ENCODE measurements around the gene REPIN1.
A peak's percentile ranks its signal among the peaks of the same experiment; 100 is the strongest.

REPIN1 gene

DNA sequence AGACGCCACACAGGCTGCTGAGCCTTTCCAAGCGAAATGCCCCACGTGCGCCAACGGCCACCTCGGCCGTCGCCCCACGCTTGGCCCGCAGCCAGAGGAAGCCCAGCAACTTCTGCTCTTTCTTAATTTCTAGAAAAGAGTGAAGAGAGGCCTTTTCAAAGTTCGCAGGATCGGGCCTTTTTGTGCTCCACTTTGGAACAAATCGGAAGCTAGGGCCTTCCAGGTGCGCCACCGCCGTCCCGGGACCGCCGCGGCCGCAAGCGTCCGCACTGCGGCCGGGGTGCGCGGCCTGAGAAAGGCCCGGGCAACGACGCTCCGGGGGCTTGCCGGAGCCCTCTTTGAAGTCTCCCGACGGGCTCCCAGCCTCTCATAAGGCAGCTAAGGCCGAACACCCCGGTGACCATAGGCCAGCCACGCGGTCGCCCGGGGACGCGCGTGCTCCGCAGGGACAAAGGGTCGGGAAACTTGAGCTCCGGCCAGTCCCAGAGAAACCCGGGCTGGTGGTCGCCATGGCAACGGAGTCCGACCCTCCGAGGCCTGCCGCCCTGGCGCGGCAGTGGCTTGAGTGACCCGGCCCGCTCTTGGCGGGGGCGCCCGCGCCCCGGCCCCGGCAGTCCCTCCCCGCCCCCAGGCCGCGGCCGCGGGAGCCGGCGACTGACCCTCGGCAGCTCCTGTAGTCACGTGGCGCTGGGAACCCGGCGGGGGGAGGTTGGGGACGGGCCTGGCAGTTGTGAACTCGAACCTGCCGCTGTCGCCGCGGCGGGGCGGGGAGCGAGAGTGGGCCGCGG is at the start of gene REPIN1:
Gene REPIN1 (plus strand): TSS at position 727 of the 788 bp plus-strand sequence. CDS start 890 bp downstream, outside the sequence.
- peak; percentile 87 for DNase-seq

DNA sequence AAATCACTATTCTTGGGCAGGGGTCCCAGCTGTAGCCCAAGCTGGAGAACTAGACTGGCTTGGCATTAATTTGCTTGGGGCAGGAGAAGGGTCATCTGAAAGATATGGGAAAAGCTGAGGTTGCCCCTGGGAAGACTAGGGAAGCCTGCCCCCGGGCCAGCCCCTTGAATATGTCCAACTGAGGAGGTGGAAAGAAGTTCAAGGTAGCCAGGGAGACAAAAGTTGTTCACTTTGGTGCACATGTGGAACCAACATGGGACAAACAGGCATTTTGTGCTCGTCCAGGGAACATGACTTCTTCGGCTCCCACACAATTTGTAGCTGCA is 46.9 kb upstream of the REPIN1 start:
- no peak for DNase-seq

DNA sequence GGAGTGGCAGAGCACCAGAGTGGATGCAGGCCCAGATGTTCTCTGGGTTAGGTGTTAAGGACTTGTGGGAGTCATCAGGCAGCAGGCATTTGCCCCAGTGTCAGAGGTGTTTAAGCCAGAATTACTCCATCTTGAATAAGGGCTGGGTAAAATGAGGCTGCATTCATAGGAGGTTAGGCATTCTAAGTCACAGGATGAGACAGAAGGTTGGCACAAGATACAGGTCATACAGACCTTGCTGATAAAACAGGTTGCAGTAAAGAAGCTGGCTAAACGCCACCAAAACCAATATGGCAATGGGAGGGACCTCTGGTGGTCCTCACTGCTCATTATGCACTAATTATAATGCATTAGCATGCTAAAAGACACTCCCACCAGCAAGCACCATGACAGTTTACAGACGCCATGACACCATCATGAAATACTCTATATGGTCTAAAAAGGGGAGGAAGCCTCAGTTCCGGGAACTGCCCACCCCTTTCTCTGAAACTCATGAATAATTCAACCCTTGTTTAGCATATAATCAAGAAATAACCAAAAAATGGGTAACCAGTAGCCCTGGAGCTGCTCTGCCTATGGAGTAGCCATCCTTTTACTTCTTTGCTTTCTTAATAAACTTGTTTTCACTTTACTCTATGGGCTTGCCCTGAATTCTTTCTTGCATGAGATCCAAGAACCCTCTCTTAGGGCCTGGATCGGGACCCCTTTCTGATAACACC is 46.3 kb upstream of the REPIN1 start:
- DNase-seq = peak; percentile 84

DNA sequence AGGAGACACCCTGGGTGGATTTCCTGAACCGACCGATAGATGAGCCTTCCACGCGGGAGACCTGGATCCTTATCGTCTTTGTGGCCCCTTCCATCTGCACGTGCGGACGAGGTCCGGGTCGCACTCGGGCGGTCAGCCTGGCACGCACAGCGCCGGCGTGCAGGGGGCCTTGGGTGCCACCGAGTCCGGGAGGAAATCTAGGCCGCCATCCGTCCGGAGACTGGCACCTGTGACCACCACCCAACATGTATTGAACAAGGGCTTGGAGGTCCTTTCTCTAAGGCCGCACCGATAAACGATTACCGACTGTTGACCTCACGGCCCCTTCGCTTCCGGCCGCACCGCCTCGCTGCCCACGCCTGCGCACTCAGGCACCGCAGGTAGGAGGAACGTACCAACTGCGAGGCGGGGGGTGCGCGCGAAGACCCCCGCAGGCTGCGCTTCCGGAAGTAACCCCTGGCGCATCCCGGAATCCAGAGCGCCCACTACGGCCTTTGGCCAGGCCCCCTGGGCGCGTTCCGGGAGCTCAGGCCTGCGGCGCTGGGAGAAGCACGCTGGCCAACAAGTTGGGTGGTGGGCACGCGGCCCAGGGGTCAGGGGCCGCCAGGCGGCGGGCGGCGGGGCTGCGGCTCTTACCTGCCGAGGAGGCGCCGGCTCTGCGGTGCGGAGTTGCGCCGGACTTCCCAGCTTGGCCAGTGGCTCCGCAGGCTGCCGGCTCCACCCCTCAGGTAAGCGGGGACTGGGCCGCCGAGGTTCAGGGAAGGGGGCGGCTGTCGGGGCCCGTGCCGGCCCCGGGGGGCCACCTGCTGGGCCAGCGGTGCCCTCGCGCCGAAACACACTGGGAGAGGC is 45.6 kb upstream of the REPIN1 start, which contains the start of the genes ACTR3C and LRRC61:
Gene ACTR3C (minus strand): TSS at position 713 of the 849 bp plus-strand sequence. CDS start 28,249 bp downstream, outside the sequence.
Gene LRRC61 (plus strand): TSS at position 523 of the 849 bp plus-strand sequence. CDS start 13,507 bp downstream, outside the sequence.
- peak; percentile 79 for DNase-seq

DNA sequence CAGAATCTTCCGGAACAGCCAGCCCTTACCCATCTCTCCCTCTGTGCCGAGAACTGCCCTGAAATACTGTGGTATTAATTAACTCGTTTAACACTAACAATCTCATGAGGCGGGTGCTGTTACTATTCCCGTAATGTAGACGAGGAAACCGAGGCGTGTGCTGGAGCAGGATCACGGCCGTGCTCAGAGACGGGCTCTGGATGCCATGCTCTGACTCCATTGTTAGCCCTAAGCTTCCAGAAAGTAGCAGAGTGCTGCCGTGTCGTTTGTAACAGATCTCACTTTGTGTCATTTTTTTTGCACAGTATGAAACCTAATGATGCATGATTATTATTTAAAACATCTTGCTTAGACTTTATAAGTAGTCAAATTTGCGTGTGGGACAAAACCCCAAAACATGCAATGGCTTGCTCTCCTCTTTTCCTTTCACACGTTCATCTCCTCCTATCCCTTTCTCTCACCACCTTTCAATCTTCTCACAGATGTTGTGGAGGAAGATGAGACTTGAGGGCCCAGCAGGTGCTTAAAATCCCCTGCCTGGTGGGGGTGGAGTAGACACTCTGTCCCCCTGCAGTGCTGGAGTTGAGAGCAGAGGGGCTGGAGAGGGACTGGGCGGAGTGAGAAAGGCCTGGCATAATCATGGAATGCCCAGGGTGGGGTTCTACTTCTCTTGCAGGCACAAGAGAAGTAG is 44.8 kb upstream of the REPIN1 start:
- DNase-seq = no peak

DNA sequence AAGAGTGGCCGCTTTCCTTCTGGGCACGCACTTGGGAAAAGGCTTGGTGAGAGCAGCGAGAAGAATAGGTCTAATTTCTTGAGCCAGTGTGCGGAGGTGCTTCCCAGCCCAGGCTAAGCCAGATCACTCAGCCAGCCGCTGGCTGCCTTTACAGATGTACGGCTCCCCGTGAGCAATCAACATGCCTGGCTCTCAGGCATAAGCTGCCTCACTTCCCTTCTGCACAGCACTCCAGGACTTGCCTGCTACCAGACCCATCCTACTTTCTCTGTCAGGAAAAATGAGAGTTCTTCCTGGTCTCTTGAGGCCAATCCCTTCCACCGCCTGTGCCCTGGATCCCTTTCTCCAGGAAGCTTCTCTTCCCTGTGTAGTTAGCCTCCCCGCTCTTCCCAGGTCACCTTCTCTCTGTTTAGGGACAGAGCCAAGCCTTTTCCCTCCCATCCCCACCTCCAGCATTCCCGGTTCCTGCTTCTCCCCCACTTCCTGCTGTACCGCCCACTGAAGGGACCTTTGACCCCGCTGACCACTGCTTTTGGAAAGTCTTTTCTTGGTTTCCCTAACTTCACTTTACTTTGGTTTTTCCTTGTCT is 44.2 kb upstream of the REPIN1 start:
- no peak for DNase-seq

DNA sequence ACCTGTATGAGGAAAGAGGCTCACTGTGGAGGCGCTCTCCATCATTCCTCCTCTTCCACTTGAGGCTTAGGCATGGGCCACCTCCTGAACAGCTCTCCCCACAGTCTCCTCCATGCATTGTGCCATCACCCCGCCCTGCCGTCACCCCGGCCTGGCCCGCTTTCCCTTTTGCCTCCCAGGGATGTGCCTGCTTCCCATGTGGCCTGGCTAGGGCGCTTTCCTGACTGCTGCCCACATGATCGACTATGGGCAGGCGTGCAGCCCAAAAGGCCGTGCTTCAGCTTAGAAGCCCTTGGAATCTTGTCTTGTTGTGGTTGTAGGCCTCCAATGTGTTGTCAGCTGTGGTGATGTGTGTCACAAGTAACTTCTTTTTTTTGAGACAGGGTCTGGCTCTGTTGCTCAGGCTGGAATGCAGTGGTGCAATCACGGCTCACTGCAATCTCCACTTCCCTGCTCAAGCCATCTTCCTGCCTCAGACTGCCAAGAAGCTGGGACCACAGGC is 43.5 kb upstream of the REPIN1 start:
- no peak for DNase-seq

DNA sequence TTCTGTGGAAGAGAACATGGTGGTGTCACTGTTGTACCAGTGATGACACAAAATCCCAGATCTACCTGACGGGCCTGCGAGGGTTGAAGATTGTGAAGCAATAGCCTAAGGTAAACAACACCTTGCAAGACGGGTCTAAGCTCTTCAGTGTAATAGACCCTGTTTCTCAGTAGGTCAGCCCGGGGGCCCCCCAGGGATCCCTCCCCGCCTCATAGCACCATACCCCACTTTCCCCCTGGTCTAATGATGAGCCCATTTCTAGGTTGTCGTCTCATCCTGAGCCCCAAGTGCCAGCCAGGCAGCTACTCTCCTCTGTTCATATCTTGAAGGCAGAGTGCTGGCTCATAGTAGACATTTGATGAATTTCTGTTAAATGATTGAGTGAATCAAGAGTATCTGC is 42.7 kb upstream of the REPIN1 start:
- no peak for DNase-seq

DNA sequence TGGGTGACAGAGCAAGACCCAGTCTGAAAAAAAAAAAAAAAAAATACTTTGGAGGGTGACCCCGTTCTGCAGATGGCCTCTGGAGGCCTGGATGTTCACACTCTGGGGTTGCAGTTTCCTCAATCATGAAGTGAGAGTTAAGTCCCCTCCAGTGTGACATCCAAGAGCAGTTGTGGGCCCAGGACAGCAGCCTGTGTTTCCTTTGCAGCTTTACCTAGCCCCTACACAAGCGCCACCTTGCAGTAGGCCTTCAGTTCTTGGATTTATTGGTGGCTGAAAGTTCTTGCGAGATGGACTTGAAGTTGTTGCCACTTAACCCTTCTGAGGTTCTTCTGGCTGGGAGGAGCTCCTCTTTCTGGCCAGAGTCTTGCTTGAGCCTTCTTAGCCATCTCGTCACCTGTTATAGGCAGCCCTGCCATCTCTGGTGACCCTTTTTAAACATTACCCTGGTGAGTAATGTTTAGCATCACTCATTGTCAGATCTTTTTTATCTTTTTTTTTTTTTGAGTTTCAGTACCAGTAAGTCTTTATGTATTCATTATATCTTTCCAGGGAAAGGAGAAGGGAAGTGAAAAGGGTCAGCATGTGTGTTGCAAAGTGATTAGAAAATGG is 41.9 kb upstream of the REPIN1 start:
- DNase-seq = no peak

DNA sequence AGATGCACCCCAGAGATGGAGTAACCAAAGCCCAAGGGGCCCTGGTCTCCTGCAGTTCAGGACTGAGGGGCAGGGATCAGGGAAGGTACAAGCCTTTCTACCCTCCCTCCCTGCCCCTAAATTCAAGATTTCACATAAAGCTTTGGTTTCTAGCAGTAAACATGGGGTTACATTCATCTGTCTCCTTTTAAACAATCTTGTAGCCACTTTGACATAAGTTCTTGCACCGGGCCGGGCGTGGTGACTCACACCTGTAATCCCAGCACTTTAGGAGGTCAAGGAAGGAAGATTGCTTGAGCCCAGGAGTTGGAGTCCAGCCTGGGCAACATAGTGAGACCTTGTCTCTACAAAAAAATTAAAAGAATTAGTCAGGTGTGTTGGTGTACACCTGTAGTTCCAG is 41.3 kb upstream of the REPIN1 start:
- DNase-seq = no peak

DNA sequence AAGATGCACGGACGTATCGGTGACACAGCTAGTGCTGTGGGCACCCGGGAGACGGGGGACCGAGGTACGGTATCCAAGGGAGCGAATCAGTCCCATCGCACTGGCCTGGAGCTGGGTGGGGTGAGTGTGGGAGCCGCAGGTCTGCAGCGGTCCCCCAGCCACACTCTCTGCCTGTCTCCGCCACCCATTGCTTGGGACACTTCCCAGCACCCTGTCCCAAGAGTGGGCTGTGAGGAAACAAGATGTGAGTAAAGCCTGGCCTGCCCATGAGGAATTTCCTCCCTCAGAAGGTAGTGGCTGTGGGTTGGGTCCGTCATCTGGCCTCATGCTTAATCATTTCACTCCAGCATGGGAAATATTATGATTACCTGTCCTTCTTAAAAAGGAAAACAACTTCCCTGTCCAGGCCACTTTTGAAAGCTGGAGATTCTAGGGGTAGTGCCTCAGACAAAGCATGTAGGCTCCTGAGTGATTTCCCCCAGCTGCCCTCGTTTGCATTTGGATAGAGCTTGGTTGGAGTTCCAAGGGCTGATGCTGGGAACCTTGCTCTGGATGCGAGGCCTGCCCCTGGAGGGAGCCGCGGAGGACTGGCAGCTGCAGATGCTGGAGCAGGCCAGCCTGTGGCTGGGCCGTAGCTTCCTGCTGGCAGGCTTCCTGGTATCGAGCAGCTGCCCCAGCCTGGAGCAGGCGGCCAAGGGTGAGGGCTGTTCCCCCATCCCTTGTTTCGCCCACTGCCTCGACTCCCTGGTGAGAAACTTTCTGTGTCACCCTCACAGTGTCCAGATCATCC is 39.1 kb upstream of the REPIN1 start:
- no peak for DNase-seq

DNA sequence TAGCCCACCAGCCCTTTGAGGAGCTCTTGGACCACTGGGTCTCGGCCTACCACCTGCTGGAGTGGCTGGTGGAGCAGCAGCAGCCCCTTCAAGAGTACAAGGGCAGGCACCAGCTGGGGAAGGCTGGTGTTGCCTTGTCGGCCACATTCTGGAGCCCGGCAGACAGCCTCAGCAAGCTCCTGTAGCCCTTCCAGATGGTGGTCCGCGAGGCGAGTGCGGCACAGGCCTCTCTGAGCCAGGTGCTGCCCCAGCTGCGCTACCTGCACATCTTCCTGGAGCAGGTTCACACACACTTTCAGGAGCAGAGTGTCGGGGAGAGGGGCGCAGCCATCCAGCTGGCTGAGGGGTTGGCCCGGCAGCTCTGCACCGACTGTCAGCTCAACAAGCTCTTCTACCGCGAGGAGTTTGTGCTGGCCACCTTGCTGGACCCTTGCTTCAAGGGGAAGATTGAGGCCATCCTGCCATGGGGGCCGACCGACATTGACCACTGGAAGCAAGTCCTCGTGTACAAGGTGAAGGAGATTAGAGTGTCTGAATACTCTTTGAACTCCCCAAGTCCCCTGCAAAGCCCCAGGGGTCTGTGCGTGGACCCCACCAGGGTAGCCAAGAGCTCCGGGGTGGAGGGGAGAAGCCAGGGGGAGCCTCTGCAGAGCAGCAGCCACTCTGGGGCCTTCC is 38.3 kb upstream of the REPIN1 start:
- DNase-seq = no peak

DNA sequence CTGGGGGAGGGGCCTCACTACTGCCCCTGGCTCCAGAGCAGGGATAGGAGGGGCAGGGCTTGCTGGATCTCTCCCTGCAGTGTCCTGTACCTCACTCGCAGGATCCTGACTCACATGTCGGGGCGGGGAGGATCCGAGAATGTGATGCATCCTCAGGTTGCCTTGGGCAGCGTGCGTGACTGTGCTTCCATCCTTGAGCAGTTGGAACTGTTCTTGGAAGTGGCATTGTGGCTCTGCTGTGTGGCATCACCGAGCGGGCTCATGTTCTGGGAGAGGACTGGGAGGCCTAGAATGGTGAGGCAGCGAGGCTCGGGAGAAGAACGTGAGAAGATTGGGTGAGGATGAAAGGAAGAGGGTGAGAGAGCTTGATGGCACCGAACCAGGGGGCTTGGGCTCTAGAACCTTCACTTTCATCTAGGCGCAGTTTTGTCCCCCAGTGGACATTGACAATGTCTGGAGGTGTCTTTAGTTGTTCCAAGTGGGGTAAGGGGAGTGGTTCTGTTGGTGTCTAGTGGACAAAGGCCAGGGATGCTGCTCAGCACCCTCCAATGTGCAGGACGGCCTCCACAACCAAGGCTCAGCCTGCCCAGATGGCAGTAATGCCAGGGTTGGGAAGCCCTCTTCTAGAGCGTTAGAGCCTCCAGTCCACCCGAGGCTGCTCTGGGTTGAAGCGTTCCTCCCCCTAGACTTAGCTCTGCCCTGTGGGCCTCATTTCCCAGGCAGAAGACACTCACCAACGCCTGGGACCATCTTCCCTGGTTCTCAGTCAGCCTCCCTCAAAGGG is 35.6 kb upstream of the REPIN1 start:
- no peak for DNase-seq

DNA sequence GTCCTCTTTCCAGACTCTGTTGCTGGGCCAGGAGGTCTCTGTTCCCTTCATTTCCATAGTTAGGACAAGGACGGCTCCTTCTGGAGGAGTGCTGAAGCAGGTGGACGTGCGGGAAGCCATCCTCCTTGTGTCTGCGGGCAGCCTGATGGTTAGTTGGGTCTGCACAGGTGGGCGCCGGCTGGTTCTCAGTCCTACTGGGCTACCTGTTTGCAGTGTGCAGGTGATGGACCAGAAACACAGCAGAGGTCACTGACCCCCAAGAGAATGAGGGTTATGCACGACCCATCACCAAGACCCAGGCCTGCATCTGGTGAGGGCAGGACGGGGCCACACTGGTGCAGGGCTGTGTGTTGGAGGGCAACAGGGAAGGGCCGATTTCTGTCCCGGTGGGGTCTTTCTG is 35.0 kb upstream of the REPIN1 start:
- no peak for DNase-seq

DNA sequence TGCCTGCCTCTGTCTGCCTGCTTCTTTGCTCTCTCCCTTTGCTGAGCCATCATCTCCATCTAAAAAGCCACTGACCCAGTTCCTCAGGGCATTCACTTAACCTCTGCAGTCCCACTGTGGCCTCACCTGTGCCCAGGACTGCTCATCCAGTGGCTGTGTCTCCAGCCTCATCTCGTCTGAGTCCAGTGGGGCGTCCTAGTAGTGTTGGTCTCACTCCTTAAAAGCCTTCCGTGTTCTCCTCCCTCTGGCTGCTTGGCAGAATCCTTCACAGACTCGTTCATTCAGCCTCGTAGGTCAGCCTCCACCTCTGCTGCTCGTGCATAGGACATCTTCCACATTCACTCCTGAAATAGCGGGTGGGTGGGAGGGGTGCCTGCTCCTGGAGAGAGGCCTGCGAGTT is 34.5 kb upstream of the REPIN1 start:
- DNase-seq = no peak

DNA sequence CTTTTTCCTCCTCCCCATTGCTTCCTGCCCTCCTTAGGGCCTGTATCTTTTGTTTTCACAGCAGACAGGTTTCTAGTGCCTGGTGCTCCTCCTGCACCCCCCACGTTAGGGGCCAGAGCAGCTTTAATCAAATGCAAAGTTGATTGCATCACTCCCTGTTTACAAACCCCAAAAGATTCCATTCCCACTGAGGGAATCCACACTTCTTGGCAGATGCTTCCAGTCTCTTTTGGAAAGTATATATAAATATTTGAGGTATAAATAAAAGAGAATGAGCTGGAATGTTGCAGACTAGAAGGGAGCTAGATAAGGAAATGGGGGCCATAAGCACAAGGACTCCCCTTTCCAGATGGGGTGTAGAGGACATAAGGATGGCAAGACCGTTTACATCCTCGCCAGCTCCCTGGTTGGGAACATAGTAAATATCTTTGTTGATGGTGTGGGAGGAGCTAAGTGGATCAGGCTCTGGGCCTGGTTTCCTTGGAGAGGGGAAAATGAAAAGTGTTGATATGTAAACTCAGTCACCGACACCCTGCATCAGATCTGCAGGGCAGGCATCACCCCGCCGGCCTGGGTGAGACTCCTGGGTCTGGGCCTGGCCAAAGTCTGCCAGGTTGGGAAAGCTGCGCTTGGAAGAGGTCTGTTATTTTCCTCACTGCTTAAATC is 33.4 kb upstream of the REPIN1 start:
- DNase-seq = no peak

DNA sequence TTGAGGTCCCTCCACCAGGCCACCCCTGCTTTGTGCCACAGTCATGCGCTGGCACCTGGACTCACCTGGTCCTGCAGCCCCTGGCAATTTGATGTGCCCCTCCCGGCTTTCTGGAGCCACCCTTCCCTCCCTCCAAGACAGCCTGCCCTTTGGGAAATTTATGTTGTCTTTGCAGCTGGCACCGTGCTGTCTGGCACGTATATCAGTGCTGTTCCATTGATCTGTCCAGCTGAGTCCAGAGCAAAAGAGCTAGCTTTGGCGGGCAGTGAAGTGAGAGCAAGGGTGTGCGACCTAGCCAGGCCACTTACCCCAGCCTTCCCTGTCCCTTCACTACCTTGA is 32.9 kb upstream of the REPIN1 start:
- DNase-seq = no peak

DNA sequence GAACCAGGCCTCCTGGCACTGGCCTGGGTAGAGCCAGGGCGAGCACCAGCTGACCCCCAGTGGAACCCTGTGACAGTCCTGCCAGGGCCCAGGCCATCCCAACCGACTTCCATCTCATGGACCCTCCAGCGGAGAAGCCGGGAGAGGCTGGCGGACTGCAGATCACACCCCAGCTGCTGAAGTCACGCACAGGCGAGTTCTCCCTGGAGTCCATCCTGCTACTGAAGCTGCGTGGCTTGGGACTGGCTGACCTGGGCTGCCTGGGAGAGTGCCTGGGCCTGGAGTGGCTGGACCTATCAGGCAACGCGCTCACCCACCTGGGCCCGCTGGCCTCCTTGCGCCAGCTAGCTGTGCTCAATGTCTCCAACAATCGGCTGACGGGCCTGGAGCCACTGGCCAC is 31.9 kb upstream of the REPIN1 start:
- no peak for DNase-seq

DNA sequence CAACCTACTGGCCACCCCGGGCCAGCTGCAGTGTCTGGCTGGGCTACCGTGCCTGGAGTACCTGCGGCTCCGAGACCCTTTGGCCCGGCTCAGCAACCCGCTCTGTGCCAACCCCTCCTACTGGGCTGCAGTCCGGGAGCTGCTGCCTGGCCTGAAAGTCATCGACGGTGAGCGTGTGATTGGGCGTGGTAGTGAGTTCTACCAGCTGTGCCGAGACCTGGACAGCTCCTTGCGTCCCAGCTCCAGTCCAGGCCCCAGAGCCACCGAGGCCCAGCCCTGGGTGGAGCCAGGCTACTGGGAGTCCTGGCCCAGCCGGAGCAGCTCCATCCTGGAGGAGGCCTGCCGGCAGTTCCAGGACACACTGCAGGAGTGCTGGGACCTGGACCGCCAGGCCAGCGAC is 31.4 kb upstream of the REPIN1 start:
- no peak for DNase-seq
